HG03520 (cell line): Measurements from ENCODE around the gene PET117.
"Not testable (repeated sequence)": the region's sequence is repeated elsewhere in the genome, so short reads cannot be mapped to it uniquely, and the experiment has no call there.

Experiments
- ATAC-seq: cut with Tn5 transposase; IDR thresholded peaks from one replicate; pipeline ENCODE4 v1.9.1; 2021; ENCODE audit warnings: mild to moderate bottlenecking, moderate library complexity; ENCODE audit not compliant: unreplicated experiment

PET117 gene, protein sequence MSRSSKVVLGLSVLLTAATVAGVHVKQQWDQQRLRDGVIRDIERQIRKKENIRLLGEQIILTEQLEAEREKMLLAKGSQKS

GRCh38 chr20:18137412-18138265 is at the start of gene PET117, which contains the start of gene KAT14:
TSS of gene PET117 (plus strand) at chr20:18137863. CDS start at chr20:18137956, 93 bp downstream.
TSS of gene KAT14 (plus strand) at chr20:18137863. CDS start at chr20:18142661, 4,798 bp downstream.
- peak; percentile 90 for ATAC-seq

DNA sequence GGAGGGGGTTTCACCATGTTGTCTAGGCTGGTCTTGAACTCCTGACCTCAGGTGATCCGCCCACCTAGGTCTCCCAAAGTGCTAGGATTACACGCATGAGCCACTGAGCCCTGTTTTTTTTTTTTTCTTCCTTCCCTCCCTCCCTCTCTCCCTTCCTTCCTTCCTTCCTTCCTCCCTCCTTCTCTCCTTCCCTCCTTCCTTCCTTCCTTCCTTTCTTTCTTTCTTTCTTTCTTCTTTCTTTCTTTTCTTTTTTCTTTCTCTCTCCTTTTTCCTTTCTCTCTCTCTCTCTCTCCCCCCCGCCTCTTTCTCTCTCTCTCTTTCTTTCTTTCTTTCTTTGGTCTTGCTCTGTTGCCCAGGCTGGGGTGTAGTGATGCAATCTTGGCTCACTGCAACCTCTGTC is 49.4 kb upstream of the PET117 start:
- not testable (repeated sequence) for ATAC-seq

DNA sequence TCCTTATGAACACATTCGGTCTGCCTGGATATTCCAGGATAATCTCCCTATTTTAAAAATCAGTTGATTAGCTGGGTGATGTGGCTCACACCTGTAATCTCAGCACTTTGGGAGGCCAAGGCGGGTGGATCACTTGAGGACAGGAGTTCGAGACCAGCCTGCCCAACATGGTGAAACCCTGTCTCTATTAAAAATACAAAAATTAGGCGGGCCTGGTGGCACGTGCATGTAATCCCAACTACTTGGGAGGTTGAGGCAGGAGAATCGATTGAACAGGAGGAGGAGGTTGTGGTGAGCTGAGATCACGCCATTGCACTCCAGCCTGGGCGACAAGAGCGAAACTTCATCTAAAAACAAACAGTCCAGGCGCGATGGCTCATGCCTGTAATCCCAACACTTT is 48.8 kb upstream of the PET117 start:
- not testable (repeated sequence) for ATAC-seq

DNA sequence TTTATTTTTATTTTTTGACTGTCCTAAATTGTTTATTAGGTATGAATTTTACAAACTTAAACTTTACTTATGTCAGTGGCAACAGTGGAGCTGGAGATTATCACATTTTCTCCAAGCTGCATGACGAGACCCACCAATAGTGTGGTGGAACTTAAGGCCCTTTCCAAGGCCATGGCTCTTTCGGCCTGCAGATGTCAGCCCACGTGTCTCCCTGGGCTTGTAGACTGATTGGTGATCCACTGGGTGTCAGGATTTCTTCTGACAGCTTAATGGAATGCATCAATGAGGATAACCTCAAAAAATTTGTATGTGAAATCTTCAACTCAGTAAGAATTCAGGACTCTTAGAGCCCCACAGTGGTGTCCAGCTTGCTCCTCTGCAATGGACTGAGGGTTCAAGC is 47.6 kb upstream of the PET117 start:
- ATAC-seq, result no peak

DNA sequence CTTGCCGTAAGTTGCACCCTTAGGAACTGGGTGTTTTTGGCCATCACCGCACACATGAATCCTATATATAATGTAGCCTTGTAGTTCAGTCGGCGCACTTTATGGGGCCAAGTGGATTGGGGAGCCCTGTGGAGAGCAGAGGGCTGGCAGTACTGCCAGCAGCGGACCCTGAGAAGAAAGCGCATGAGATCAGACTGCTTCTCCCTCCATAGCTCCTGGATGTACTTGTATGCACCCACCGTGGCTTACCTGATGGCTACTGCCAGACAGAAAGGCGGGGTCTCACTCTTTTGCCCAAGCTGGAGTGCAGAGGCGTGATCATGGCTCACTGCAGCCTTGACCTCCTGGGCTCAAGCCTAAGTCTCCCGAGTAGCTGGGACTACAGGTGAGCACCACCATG is 47.2 kb upstream of the PET117 start:
- ATAC-seq, result no peak

DNA sequence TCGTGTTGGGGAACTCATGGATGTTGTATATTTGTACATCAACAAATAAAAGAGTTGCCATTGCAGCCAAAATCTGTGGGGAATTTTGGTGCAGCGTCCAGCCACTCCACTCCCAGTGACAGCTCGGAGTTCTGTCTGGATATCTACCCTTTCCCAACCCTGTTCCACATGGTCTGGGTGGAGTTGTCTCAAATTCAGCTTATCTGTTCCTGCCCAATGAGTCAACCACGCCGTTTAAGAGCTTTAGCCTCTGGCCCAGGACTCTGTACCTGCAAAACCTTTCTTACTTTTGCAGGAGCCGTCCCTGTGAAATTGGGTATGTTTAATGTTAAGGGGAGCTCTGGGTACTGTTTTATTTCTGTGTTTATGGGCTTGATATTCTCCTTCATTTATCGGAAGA is 46.0 kb upstream of the PET117 start:
- no peak for ATAC-seq

DNA sequence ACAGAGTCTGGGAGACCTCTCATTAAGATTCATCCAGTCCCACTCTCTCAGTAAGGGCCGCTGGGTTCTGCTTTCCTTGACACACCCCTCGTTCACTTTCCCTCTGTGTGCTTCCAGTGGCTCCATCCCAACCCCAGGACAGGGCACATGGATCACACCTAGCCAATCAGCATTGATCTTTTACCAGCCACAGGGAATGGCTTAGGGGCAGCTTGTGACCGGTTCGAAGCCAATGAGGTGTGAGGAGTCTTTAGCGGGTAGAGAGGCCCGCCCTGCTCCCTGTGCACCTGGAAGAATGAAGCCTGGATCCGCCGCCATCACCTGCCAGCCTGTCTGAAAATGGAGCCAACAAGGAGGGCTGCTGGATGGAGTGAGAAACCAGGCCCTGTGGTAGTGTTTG is 44.8 kb upstream of the PET117 start:
- no peak for ATAC-seq

GRCh38 chr20:18093388-18093787 is 44.3 kb upstream of the PET117 start:
- ATAC-seq, result no peak

DNA sequence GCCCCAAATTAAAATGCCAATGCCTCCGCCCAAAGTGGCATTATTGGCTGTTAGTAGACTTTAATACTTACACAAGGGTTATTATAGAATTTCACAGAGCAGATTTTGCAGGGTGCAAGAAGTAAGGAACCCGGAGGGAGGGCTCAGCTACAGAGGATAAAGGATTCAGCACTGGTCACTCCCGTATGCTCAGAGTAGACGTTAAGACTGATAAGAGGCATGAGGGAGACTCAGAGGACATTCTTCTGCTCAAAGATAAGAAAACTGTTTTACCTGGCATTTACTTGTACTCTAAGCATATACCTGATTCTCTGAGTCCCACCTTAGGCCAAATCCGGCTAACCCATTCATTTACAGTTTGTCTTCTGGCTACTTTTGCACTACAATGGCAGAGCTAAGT is 43.5 kb upstream of the PET117 start:
- no peak for ATAC-seq

DNA sequence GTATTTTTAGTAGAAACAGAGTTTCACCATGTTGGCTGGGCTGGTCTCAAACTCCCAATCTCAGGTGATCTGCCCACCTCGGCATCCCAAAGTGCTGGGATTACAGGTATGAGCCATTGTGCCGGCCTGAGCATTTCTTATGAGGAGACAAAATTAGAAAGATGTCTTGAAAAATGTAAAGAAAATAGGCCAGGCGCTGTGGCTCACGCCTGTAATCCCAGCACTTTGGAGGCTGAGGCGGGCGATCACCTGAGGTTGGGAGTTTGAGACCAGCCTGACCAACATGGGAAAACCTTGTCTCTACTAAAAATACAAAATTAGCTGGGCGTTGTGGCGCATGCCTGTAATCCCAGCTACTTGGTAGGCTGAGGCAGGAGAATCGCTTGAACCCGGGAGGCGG is 37.1 kb upstream of the PET117 start:
- ATAC-seq, result not testable (repeated sequence)

DNA sequence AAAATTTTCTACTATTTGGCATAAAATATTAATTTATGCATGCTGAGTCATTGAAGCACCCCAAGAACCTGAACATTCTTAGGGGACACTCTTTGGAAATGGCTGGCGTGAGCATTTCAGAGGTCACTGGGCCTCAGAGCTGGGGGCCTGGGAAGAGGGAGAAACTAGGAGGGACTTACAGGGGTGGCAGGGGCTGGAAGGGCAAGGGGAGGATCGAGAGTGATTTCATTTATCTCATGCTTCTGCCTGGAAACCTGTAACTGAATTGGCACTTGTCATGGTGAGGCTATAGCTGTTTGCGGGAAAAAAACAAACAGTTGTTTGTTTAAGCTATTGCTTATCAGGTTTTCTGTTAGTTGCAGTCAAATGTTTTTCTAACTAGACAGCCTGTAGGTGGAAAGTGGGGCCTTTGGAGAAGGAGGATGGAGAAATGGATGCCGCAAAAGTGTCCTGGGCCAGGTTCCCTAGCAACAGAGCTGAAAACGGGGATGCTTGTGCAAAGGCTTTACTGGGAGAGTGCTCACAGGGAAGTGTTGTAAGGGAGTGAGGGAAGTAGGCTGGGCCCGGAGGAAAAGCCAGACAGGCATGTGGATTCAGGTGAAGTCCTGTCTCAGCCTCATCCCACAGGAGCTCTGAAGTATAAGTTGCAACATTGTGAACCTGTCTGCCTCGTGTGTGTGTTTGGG is 36.4 kb upstream of the PET117 start:
- no peak for ATAC-seq

DNA sequence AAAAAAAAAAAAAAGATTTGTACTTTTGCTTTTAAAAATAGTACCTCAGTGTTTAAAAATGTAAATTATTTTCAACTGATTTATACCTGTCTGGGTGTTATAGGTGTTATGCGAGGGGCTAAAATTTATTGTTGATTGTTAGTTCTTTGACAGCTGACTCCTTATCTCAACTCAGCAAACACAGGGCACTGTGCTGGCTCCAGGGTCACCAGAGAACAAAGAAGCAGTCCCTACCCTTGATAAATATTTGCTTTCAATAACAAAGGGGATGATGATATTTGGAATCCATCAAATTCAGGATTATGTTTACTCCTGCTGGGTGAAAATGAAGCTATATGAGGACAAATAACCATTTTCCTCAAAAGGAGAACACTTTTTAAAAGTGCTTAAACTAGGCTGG is 34.2 kb upstream of the PET117 start:
- no peak for ATAC-seq

DNA sequence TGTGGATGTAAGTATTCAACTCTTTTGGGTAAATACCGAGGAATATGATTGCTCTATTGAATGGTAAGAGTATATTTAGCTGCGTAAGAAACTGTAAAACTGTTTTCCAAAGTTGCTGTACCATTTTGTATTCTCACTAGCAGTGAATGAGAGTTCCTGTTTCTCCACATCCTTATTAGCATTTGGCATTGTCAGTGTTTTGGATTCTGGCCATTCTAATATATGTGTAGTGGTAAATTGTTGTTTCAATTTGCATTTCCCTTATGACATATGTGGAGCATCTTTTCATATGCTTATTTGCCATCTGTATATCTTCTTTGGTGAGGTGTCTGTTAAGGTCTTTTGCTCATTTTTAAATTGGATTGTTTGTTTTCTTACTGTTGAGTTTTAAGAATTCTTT is 29.3 kb upstream of the PET117 start:
- ATAC-seq, result no peak

DNA sequence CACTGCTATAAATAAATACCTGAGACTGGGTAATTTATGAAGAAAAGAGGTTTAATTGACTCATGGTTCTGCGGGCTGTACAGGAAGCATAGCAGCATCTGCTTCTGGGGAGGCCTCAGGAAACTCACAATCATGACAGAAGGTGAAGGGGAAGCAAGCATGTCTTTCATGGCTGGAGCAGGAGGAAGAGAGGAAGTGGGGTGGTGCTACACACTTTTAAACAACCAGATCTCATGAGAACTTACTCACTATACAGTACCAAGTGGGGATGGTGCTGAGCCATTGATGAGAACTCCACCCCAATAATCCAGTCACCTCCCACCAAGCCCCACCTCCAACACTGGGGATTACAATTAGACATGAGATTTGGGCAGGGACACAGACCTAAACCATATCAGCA is 9.1 kb upstream of the PET117 start:
- not testable (repeated sequence) for ATAC-seq

DNA sequence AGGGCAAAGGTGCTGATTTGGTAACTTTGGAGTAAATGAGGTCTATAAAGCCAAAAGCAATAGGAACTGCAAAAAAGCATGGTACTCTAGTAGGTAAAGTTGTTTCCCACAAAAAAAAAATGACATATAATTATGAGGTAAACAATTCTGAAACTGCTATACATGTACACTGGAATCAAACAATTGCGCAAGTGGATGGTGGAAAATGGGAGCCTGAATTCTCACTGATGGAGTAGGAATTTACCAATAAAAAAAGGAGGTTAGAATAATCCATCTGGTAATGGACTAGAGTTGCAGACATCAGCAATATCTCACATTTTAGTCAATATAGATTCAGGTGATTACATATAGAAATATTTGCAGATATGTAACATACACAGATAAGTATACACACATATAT is 5.0 kb upstream of the PET117 start:
- ATAC-seq, result no peak

DNA sequence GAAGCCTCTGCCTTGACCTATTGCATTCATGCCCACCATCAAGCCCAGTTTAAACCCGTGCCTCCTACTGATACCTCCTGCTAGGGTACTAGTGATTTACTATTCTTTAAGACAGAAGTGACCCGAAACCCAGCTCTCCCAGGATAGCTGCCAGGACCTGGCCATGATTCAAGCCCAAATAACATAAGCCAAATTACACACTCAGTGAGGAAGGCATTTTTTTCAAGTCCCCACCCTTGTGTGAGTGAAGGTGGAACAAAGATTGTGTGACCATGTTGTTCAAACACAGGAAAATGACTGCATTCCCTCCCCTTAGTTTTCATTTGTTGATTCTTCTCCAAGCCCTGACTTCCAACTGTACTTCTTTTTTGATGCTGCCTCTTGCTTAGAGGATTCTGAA is 3.7 kb upstream of the PET117 start:
- ATAC-seq, result no peak

DNA sequence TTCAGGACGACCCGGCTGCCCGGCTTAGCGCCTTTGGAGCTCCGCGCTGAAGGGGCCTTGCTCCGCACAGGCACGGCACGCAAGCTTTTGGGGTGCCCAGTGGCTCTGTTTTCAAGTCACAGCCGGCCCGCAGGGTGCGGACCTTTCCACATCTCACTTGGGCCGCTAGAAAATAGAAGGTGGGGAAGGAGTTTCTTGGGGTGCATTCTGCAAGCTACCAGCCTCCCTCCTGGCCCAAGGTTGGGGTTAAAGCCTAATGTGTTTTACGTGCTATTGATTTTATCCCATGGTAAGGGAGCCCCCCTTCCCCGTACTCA is 561 bp downstream of the PET117 start:
- no peak for ATAC-seq

GRCh38 chr20:18138639-18139583 is 1.2 kb downstream of the PET117 start:
- ATAC-seq, result no peak

GRCh38 chr20:18139832-18140231 is 2.2 kb downstream of the PET117 start:
- ATAC-seq, result no peak

- no peak for ATAC-seq
Observed at GRCh38 chr20:18144541-18145099, 7.0 kb downstream of the PET117 start.

DNA sequence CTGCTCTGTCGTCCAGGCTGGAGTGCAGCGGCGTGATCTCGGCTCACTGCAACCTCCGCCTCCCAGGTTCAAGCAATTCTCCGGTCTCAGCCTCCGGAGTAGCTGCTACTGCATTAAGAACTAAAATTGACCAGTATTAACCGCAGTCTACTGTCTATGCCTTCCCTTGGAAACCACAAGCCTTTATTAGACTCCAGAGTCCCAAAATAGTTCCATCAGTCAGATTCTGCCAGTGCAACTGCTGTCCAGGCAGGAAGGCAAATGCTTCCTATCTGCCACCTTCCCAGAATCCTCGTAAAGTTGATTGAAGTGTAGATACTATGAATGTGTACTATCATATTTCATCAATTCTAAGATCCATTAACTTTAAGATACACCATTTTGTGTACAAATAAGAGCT is 16.7 kb downstream of the PET117 start:
- no peak for ATAC-seq
